HG02840 (cell line): ENCODE results near the gene AQP9.
"Not testable (repeated sequence)": the region's sequence is repeated elsewhere in the genome, so short reads cannot be mapped to it uniquely, and the experiment has no call there.

Experiments
- ATAC-seq: cut with Tn5 transposase; IDR thresholded peaks from one replicate; pipeline ENCODE4 v1.9.1; 2021; ENCODE audit warnings: mild to moderate bottlenecking, moderate library complexity, moderate number of reproducible peaks; ENCODE audit not compliant: unreplicated experiment, low FRiP score

Gene AQP9

GRCh38 chr15:58175955-58176354 lies 37.8 kb downstream of the AQP9 start:
- ATAC-seq: no peak

DNA sequence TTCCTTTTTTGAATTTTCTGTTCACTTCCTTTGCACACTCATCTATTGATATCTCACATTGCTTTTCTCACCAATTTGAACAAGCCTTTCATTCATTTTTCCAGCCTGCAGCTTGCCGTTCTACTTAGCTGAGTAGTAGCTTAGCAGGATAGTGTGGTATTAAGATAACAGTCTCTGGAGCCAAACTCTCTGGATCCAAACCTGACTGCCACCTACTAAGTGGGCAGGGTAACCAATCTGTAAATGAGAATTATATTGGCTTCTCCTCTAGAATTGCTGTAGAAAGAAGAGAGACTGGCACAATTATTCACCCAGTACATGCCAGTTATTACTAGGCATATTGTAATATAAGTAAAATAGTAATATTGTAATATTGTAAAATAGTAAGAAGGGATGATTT lies 40.5 kb downstream of the AQP9 start:
- ATAC-seq: no peak

GRCh38 chr15:58179206-58179605 lies 41.0 kb downstream of the AQP9 start:
- ATAC-seq: no peak

GRCh38 chr15:58179741-58180381 lies 41.7 kb downstream of the AQP9 start:
- ATAC-seq: no peak

DNA sequence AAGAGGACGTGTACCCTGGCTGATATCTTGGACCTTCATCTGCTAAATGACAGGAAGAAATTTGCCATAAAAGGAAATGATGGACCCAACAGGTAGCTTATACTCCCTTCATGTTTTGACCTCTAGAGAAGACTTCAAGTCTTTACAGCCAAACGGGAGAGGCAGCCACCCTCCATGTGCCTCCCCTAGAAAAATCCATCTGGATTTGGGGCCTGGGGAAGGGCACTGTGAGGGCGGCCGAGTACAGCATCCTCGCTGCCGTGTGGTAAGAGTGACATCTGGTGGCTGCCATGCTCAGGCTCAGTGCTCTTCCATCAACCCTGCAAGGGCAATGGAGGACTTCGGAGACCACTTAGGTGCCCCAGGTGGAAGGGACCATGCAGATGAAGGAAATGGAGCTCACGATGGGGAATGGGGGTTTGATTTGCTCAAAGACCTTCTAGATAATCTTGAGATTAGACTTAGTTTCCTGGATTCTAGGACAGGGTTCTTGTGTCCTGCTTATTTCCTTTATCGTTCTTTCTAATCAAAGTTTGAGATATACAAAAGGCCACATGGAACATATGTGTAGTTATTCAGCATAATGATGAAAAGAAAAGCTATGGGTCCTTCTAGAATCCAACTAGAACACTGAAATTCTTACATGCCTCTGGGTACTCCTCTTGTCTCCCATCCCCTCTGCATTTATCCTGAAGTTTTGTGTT lies 44.4 kb downstream of the AQP9 start:
- ATAC-seq: no peak

DNA sequence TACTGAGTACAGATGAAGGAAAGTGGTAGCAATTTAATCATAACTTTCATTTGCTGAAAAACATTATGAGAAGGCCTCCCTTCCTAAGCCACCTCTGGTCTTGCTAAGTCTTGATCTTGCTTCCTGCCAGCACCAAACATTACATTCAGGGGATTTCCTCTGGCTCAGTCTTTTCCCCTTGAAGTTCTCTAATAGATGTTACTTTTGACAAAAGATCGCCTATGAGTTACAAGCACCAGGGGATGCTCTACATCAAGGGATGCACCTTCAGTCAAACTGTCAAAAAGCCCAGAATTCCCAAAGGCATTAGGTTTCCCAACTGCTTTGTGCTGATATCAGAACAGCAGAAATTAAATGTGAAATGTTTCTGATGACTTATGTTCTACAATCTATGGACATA lies 47.3 kb downstream of the AQP9 start:
- no peak for ATAC-seq

- no peak for ATAC-seq
Observed at GRCh38 chr15:58189148-58189811, 51.1 kb downstream of the AQP9 start.

DNA sequence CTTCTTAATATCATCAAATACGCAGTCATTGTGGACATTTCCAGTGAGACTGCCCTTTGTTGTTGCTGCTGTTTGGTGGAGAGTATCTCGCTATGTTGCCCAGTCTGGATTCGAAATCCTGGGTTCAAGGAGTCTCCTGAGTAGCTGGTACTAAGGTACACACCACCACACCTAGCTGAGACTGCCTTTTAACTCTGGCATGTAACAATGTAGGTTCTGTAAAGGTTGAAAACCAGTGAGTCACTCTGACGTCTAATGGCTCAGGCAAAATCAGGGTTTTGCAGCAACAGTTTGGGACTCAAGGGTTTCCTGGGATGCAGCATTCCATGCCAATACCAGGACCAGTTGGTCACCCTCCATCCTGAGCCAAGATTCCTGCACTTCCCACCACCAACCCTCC lies 52.2 kb downstream of the AQP9 start:
- no peak for ATAC-seq

DNA sequence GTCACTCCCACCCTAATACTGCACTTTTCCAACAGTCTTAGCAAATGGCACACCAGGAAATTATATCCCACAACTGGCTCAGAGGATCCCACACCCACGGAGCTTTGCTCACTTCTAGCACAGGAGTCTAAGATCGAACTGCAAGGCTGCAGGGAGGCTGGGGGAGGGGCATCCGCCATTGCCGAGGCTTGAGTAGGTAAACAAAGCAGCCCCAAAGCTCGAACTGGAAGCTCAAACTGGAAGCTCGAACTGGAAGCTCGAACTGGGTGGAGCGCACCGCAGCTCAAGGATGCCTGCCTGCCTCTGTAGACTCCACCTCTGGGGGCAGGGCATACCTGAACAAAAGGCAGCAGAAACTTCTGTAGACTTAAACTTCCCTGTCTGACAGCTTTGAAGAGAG lies 55.5 kb downstream of the AQP9 start:
- not testable (repeated sequence) for ATAC-seq

- no peak for ATAC-seq
Observed at GRCh38 chr15:58200739-58201138, 62.6 kb downstream of the AQP9 start.

GRCh38 chr15:58201516-58201915 lies 63.3 kb downstream of the AQP9 start:
- ATAC-seq: no peak

DNA sequence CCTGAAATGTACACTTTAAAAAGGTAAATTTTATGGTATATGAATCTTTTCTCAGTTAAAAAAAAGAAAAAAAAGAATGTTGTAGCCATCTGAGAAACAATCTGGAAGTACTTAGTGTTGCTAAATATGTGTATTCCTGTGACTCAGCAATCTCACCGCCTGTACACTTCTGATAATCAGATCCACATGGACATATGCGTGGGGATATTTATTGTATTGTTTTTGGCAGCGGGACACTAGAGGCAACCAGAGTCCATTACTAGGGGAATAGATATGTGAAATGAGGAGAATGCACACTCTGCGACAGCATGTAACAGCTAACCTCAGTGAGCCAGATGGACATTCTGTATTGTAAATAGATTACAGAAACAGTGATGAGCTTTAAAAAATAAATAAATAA lies 65.4 kb downstream of the AQP9 start:
- ATAC-seq: no peak

- ATAC-seq: no peak
Observed at GRCh38 chr15:58206151-58206550, 68.0 kb downstream of the AQP9 start.

DNA sequence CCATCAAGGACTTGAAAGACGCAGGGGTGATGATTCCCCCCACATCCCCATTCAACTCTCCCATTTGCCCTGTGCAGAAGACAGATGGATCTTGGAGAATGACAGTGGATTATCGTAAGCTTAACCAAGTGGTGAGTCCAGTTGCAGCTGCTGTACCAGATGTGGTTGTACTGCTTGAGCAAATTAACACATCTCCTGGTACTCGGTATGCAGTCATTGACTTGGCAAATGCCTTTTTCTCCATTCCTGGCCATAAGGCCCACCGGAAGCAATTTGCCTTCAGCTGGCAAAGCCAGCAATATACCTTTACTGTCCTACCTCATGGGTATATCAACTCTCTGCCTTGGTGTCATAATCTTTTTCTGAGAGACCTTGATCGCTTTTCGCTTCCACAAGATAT lies 70.0 kb downstream of the AQP9 start:
- ATAC-seq: not testable (repeated sequence)

- not testable (repeated sequence) for ATAC-seq
Observed at GRCh38 chr15:58209007-58209481, 70.9 kb downstream of the AQP9 start.

DNA sequence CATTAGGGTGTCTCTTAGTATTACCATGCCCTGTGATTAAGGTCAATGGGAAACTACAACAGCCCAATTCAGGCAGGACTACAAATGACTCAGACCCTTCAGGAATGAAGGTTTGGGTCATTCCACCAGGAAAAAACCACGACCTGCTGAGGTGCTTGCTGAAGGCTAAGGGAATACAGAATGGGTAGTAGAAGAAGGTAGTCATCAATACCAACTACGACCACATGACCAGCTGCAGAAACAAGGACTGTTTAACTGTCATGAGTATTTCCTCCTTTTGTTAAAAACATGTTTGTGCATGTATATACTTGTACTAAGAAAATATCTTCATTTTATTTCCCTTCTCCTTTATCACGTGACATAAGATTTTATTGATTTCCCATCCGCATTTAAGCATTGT lies 71.8 kb downstream of the AQP9 start:
- not testable (repeated sequence) for ATAC-seq

DNA sequence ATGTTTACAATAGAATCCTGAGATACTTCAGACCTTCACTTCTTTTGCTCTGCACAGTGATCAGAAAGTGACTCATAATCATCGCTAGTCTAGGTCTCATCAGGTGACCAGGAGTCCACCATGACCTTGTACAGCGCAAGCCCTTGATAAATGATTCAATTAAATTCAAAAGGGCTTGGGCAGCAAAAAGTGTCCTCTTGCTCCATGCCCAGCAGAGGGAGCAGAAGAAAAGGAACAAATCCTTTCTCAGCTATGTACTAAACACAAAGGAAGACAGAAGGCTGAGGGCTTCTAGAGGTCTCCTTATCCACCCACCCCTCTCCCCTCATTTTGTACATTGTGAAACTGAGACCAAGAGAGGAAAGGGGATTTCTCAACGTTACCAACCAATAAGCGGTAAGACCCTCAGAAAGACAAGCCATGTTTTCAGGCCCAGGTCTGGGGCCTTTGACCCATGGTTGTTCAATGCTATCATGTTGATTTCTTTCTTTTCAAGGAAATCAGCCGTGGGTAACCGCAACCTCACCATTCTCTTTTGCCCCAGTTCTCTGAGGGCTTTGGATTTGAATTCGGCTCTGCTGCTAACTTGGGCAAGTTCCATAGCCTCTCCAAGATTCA lies 74.8 kb downstream of the AQP9 start:
- no peak for ATAC-seq

- ATAC-seq: no peak
Observed at GRCh38 chr15:58213587-58214338, 75.6 kb downstream of the AQP9 start.

- ATAC-seq: no peak
Observed at GRCh38 chr15:58214591-58215340, 76.6 kb downstream of the AQP9 start.

DNA sequence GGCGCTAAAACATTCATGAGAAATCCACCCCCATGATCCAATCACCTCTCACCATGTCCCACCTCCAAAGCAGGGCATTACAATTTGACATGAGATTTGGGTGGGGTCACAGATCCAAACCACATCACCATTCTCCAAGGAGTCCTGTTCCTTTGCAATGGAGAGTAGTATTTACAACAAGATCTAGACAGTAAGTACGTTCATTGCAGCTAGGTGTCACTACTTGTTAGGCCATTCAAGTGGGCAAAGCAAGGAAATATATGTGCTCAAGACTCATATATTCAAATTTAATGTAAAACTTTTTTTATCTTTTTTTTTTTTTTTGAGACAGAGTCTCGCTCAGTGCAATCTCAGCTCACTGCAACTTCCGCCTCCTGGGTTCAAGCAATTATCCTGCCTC lies 79.3 kb downstream of the AQP9 start:
- no peak for ATAC-seq
